HG03108 (cell line): Measurements from ENCODE around the gene CCL4.

ENCODE experiments used
- ATAC-seq: cut with Tn5 transposase; IDR thresholded peaks from one replicate; pipeline ENCODE4 v1.9.1; 2021; ENCODE audit warnings: moderate library complexity; ENCODE audit not compliant: unreplicated experiment

The CCL4 gene

DNA sequence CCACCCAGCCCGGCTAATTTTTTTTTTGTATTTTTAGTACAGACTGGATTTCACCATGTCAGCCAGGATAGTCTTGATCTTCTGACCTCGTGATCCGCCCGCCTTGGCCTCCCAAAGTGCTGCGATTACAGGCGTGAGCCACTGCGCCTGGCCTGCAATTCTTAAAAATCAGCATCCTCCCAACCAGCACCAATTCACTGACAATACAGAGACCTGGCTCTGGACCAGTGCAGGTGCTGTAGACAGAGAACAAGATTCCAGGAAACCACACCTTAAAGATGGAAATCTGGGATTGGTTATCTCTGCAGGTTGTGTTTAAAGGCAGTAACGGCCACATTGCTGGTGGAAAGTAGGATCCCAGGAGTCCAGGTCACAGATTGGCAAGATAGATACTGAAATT is 39.2 kb downstream of the CCL4 start:
- no peak for ATAC-seq

GRCh38 chr17:36144014-36144413 is 40.4 kb downstream of the CCL4 start:
- no peak for ATAC-seq

- ATAC-seq = no peak
Measured at GRCh38 chr17:36144981-36145729, 41.5 kb downstream of the CCL4 start.

- no peak for ATAC-seq
Measured at GRCh38 chr17:36147601-36148000, 44.0 kb downstream of the CCL4 start.

DNA sequence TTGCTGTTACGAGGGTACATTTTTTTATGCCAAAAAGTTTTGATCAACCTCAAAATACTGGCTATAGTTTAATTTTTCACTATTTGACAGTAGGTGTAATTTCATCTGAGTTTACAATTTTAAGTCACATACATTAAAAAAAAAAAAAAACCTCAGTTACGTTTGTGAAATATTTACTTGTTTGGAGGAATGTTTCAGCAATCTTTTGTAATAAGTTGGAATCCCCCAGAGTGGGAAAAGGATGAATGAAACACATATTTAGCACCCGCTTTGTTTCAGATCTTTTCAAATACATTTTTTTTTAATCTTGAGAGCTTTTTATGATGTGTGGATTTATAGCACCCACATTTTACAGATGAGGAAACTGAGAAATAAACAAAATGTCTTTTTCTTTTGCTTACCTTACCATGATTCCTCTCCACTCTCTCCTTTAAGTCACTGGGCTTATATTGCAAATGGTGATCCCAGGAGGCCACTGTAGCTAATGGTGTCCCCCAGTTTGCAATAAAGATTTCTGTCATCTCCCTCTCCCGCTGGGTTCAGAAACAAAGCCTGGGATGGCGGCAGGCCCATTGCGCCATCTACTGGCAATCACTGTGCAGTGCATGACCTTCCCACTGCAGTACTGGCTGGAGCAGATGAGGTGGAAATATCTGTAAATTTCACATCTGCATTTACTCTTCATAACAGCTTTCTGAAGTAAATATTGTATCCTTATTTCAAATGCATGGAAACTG is 45.1 kb downstream of the CCL4 start:
- no peak for ATAC-seq

DNA sequence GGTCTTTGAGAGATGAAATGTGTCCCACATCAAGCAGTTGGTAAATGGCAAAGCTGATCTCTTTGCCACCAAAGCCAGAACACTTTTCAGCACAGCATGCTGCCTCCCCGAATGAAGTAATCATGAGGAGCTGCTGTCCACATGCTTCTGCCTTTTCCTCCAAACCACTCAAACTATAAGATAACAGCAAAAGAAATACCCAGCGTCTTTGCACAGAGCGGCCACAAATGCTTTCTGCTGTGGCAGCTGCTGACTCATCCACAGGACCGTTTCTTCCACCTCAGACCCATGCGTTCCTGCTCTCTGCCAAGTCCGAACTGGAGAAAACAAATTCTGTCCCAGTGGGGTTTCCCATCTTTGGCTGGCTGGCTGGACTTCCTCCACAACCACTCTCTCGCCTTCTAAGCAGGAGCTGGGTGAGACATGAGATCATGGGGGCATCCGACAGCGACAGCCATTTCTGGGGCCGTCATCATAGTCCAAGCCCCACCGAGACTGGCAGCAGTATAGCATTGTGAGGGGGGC is 45.7 kb downstream of the CCL4 start:
- ATAC-seq = no peak

- ATAC-seq = no peak
Measured at GRCh38 chr17:36151891-36152638, 48.4 kb downstream of the CCL4 start.

- no peak for ATAC-seq
Measured at GRCh38 chr17:36152639-36153120, 49.1 kb downstream of the CCL4 start.

- ATAC-seq = no peak
Measured at GRCh38 chr17:36153895-36154610, 50.4 kb downstream of the CCL4 start.
